HAP-1 (cell line): Measurements from ENCODE around the gene ANKRD28.

Experiments
- DNase-seq, 2 experiments: peaks; one replicate each; pipeline ENCODE4 v3.0.0-alpha.2; 2016 to 2020; ENCODE audit warnings: low spot score in 2 of 2
- H3K27me3 ChIP-seq: fragments of 250-450 bp; sonication (Bioruptor Pico); 2 replicates; pipeline ENCODE4 v1.5.1; 2020; ENCODE audit warnings: low read depth, mild to moderate bottlenecking, moderate library complexity
- H3K36me3 ChIP-seq: fragments of 250-450 bp; sonication (Bioruptor Pico); replicated peaks from 2 replicates; pipeline ENCODE4 v1.5.1; 2020; ENCODE audit warnings: mild to moderate bottlenecking
- H3K4me1 ChIP-seq: fragments of 250-450 bp; sonication (Bioruptor Pico); 2 replicates; pipeline ENCODE4 v1.5.1; 2020; ENCODE audit warnings: mild to moderate bottlenecking
- H3K4me3 ChIP-seq: fragments of 250-450 bp; sonication (Bioruptor Pico); 2 replicates; pipeline ENCODE4 v1.5.1; 2020; ENCODE audit warnings: mild to moderate bottlenecking, moderate library complexity
- H3K9me3 ChIP-seq: fragments of 250-450 bp; sonication (Bioruptor Pico); 2 replicates; pipeline ENCODE4 v1.5.1; 2020; ENCODE audit warnings: mild to moderate bottlenecking, moderate library complexity
- in situ Hi-C: fragments of 300-500 bp; cut with MboI; formaldehyde crosslinking; loops from 3 replicates; pipeline ENCODE4 v1.14.3; 2020; ENCODE audit warnings: low sequenced_read_pairs, inconsistent platforms, mixed read lengths

The ANKRD28 gene

DNA sequence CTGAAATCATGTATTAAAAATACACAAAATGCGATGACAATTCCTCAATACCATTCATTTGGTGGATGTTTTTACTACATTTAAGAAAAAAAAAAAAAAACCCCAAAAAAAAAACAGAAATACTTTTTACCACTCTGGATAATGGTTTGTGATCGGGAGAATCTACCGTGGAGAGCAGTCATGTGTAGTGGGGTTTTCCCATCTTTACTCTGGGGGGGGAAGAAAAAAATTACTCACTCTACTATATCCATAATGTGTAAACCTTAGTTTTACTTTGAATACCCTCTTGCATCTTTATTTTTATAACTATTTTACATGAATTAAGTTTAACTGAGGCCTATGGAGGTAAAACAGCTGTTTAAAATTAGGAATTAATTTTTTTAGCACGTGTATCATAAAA is 83.3 kb downstream of the ANKRD28 start:
- in situ Hi-C loops, result no loop called here
- H3K9me3 ChIP-seq, result no peaks in the 10 kb centered on the region

DNA sequence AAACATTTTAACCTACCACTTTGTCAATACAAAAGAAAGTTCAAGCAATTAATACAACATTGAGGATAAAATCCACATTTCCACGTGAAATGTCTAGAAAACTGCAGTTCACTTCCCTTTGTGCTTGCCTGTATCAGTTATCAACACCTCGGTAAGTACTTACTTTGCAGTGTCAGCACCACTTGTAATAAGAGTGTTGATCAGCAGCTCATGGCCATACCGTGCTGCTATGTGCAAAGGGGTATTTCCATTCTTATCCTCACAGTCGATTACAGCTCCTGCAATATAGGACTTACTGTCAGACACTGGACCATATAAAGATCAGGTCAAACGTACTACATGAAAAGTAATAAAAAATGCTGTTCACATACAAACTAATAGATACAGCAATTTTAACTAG is 84.4 kb downstream of the ANKRD28 start:
- no peak overlapping the region for H3K4me3 ChIP-seq
- DNase-seq, result no peak
- H3K36me3 ChIP-seq, result peaks cover 8% of the 10 kb centered on the region; the same call in 1 of the 2 replicates
- in situ Hi-C loops, result no loop called here
- H3K9me3 ChIP-seq, result no peaks in the 10 kb centered on the region
- H3K4me1 ChIP-seq, result peaks cover 6% of the 10 kb centered on the region; the same call in 1 of the 2 replicates
- H3K27me3 ChIP-seq, result no peaks in the 10 kb centered on the region

More for the DNA sequence above, 83.3 kb downstream of the ANKRD28 start:
- Histone ChIP-seq H3K36me3 (peaks cover 8% of the 10 kb centered on the region; the same call in 1 of the 2 replicates), H3K27me3 (no peaks in the 10 kb centered on the region), H3K4me3 (no peak overlapping the region), H3K4me1 (peaks cover 6% of the 10 kb centered on the region; the same call in 1 of the 2 replicates)
- no peak for DNase-seq

DNA sequence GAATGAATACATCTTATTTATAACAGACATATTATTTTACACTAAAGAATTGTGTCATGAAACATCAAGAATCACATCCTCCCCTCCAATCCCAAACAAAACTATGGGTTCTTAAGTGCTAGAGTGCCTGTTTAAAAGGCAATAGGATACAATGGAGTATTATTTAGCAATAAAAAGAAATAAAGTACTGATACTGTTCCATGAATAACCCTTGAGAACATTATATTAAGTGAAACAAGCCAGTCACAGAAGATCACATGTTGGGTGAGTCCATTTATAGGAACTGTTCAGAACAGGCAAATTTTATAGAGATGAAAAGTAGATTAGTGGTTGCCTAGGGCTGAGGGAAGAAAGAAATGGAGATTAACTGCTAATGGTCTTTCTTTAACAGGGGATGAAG is 86.5 kb downstream of the ANKRD28 start:
- H3K4me3 ChIP-seq, result no peak overlapping the region
- H3K36me3 ChIP-seq, result peaks cover 15% of the 10 kb centered on the region
- H3K27me3 ChIP-seq, result no peaks in the 10 kb centered on the region
- no peaks in the 10 kb centered on the region for H3K9me3 ChIP-seq
- H3K4me1 ChIP-seq, result peaks cover 6% of the 10 kb centered on the region; the same call in 1 of the 2 replicates
- DNase-seq, result peak in 1 of 2 experiments; percentile 55
- in situ Hi-C loops, result no loop called here

DNA sequence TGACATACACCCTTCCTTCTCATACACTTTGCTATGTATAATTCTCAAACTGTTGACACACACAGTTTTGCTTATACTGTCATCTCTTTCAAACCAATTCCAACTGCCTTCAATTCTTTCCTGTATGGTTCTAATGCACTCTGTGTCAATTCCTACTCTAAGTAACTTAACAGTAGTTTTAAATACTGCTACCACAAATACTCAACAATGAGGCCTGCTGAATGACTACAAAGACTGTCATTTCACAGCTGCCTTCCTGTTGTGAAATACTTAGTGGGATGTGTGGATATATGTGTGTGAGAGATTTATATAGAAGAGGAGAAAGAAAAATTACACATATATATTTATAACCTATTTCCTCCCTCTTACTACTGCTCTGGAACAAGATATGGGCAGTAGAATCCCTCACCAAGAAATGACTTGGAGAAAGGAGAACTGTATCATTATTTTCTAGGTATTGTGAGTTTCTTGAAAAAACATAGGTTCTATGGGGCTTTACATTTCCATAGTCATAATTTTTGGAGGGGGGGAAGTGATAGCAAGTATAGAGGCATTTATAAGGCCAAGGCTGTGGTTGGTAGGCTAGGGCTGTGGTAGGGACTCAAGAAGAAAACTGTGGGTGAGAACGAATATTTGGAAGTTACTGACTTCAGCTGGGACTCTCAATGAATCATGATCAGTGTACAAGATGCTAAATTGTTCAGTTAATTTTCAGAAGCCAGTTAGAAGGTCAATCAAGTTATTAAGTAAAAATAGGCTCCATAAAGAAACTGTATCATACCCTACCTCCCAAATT is 88.7 kb downstream of the ANKRD28 start:
- Histone ChIP-seq H3K27me3 (no peaks in the 10 kb centered on the region), H3K36me3 (peaks cover 15% of the 10 kb centered on the region), H3K4me3 (no peak overlapping the region), H3K4me1 (peaks cover 6% of the 10 kb centered on the region; the same call in 1 of the 2 replicates), H3K9me3 (no peaks in the 10 kb centered on the region)
- DNase-seq, result no peak
- in situ Hi-C loops, result no loop called here

DNA sequence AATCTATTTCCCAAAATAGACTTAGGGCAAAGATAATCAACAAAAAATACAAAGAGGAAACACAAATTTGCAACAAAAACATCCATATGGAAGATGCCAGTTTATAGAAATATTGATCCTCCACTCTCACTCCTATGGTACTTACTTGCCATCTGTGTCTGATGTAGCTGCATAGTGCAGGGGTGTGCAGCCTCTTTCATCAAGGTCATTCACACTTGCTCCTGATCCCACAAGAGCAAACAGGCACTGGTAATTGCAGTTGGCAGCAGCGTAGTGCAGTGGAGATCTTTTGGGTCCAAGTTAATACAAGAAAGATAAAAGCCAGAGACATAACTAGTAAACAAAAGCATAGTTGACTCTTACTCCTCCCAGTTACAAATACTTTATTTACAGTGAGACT is 90.0 kb downstream of the ANKRD28 start:
- in situ Hi-C loops, result no loop called here
- H3K9me3 ChIP-seq, result no peaks in the 10 kb centered on the region
- H3K4me1 ChIP-seq, result peaks cover 6% of the 10 kb centered on the region; the same call in 1 of the 2 replicates
- H3K36me3 ChIP-seq, result peaks cover 15% of the 10 kb centered on the region
- DNase-seq, result no peak
- H3K27me3 ChIP-seq, result no peaks in the 10 kb centered on the region
- H3K4me3 ChIP-seq, result no peak overlapping the region

DNA sequence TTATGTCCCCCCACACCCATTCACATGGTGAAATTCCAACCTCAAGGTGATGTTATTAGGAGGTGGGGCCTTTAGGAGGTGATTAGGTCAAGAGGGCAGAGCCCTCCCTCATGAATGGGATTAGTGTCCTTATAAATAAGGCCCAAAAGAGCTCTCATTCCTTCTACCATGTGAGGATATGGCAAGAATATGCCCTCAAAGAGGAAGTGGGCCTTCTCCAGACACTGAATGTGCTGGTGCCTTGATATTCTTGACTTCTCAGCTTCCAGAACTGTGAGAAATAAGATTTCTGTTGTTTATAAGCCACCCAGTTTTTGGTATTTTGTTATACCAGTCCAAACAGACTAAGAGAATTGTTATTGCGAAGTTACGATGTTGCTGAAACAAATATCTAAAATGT is 94.4 kb downstream of the ANKRD28 start:
- H3K4me1 ChIP-seq, result no peaks in the 10 kb centered on the region
- in situ Hi-C loops, result no loop called here
- H3K27me3 ChIP-seq, result no peaks in the 10 kb centered on the region
- peaks cover 8% of the 10 kb centered on the region; the same call in 1 of the 2 replicates for H3K36me3 ChIP-seq
- H3K9me3 ChIP-seq, result no peaks in the 10 kb centered on the region
- H3K4me3 ChIP-seq, result no peak overlapping the region
- DNase-seq, result no peak

DNA sequence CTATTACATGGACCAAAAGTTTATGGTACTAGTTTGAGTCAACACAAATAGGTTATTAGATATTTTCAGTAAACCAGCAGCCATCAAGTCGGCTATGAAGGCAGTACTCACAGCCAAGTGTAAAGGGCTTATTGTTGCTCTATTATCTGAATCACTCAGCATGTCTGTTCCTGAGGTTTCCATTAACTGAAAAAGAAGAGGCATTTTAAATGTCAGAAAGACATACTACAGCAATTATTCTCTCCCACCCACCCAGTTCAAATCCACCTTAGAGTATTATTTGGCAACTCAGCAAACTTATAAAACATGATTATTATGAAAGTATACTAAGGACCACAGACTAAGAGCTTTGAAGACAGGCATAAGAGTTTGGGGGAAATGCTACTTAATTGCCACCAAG is 103.2 kb downstream of the ANKRD28 start:
- 0 out of 2 replicates have a peak, but pooled peaks cover 3% of the 10 kb centered on the region for H3K36me3 ChIP-seq

DNA sequence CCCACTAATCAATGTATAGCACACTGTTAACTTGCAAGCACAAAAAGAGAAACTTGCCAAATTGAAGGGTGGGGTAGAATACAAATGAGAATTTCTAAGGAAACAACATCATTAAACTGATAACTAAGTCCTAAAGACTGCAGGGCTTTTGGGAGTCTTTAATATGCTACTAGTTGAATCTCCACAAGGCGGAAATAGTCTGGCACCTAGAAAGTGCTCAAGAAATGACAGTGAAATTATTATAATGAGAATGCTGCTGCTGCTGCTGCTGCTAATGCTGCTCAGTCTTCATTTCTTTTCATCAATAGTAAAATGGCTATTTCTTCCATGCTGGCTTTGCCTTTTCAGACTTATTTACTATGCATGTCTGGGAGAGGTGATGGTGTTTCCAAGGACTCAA is 104.4 kb downstream of the ANKRD28 start:
- H3K4me1 ChIP-seq, result peaks cover 3% of the 10 kb centered on the region; the same call in 1 of the 2 replicates
- in situ Hi-C loops, result no loop called here
- H3K36me3 ChIP-seq, result peaks cover 7% of the 10 kb centered on the region
- no peaks in the 10 kb centered on the region for H3K27me3 ChIP-seq
- H3K9me3 ChIP-seq, result no peaks in the 10 kb centered on the region
- H3K4me3 ChIP-seq, result no peak overlapping the region
- no peak for DNase-seq

More for the DNA sequence above, 103.2 kb downstream of the ANKRD28 start:
- no peak for DNase-seq
- in situ Hi-C loops, result no loop called here
- H3K27me3 ChIP-seq, result no peaks in the 10 kb centered on the region
- H3K4me1 ChIP-seq, result peaks cover 3% of the 10 kb centered on the region; the same call in 1 of the 2 replicates
- no peak overlapping the region for H3K4me3 ChIP-seq
- H3K9me3 ChIP-seq, result no peaks in the 10 kb centered on the region

DNA sequence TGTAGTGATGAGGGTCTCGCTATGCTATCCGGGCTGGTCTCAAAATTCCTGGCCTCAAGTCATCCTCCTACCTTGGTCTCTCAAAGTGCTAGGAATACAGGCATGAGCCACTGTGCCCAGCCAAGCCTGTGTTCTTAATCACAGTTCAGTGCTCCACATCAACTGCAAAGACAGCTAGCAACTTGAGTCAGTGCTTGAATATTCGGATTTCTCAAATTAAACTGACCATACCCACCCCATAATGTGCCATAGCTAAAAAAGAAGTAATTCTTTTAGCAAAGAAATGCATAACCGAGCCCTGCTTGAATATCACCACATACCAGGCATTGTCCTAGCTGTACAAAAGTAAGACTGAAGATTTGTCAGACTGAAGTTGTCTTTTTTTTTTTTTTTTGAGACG is 107.0 kb downstream of the ANKRD28 start:
- in situ Hi-C loops, result no loop called here
- H3K36me3 ChIP-seq, result peaks cover 9% of the 10 kb centered on the region
- H3K4me1 ChIP-seq, result peaks cover 9% of the 10 kb centered on the region

DNA sequence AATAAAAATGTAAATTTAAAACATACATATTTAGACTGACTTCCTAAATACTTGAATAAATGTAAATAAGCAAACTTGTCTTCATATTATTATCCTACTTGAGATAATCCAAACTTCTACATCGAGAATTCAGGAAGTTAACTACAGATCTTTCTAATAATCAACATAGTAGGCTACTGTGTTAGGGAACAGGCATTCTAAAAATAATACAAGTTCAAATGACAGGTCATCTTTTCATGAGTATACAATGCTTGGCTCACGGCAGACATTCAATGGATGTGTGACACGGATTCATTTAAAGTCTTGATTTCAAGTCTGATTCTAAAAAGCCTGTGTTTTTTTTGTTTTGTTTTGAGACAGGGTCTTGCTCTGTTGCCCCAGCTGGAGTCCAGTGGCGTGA is 107.5 kb downstream of the ANKRD28 start:
- in situ Hi-C loops, result no loop called here
- no peak for DNase-seq
- Histone ChIP-seq H3K36me3 (peaks cover 12% of the 10 kb centered on the region), H3K4me3 (no peak overlapping the region), H3K4me1 (peaks cover 10% of the 10 kb centered on the region), H3K27me3 (no peaks in the 10 kb centered on the region), H3K9me3 (no peaks in the 10 kb centered on the region)

More for the DNA sequence above, 107.0 kb downstream of the ANKRD28 start:
- DNase-seq, result no peak
- Histone ChIP-seq H3K4me3 (no peak overlapping the region), H3K27me3 (no peaks in the 10 kb centered on the region), H3K9me3 (no peaks in the 10 kb centered on the region)

DNA sequence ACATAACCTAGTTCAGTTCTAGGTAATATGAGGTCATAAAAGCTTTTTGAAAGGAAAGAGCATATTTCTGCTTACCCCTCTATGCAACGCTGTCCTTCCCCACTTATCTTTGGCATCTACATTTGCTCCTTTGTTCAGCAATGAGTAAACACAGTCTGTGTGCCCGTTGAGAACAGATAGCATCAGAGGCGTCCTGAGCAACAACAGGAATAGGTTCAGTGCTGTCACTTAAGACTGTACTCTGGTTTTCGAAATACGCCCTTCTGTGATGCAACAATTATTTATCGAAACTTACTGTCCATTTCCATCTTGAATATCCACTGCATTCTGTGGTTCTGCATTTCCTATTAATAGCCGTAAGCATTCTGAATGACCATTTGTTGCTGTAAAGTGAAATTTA is 111.9 kb downstream of the ANKRD28 start:
- Histone ChIP-seq H3K27me3 (no peaks in the 10 kb centered on the region), H3K9me3 (no peaks in the 10 kb centered on the region), H3K4me1 (peaks cover 6% of the 10 kb centered on the region), H3K36me3 (peaks cover 18% of the 10 kb centered on the region), H3K4me3 (no peak overlapping the region)
- in situ Hi-C loops, result no loop called here
- peak in 1 of 2 experiments; percentile 12 for DNase-seq

DNA sequence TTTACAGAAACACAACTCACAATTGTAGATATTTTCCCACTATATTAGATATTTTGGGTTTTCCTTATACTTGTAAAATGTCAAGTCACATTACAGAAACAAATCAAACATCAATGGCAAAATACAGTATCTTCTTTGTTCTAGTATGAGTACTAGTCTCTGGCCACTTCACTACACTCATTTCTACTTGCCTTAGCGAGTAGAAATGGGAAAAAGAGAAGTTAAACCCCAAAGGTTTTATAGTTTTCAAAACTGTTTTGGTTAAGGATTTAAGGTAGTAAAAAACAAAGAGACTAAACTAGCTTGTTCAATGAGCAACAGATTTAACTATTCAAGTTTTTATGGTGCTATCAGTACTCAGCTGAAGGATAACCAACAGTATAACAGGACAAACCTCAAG is 114.5 kb downstream of the ANKRD28 start:
- Histone ChIP-seq H3K4me3 (no peak overlapping the region), H3K9me3 (no peaks in the 10 kb centered on the region), H3K36me3 (peaks cover 14% of the 10 kb centered on the region), H3K4me1 (peaks cover 6% of the 10 kb centered on the region), H3K27me3 (no peaks in the 10 kb centered on the region)
- in situ Hi-C loops, result no loop called here
- no peak for DNase-seq

DNA sequence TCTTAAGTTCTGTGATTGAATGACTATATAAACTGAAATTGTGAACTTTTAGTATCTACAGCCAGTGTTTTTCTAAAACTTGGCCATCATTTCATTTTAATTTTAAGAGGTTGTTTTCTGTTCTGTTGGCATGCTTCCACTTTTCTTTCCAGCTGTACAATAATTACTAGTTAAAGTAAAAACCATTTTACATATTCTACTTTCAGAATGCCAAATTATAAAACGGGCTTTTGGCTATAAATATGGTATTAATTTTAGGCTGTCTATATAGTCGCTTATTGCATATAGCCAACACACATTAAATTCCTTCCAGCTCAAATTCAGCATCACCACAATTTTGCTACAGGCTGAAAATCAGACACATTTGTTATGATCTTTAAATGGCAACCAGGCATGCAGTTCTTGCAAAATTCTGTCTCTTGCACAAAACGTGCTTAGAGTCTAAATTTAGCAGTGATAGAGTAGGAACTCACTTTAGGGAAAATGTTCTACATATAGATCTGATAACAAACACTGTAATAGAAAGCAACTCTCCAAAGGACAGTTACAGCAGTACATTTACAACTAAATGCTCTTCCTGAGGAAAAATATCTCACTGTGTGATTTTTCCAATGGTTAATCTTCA is 115.1 kb downstream of the ANKRD28 start:
- DNase-seq, result no peak
- Histone ChIP-seq H3K4me3 (no peak overlapping the region), H3K27me3 (no peaks in the 10 kb centered on the region), H3K36me3 (peaks cover 17% of the 10 kb centered on the region), H3K9me3 (no peaks in the 10 kb centered on the region), H3K4me1 (peaks cover 6% of the 10 kb centered on the region)
- in situ Hi-C loops, result no loop called here

DNA sequence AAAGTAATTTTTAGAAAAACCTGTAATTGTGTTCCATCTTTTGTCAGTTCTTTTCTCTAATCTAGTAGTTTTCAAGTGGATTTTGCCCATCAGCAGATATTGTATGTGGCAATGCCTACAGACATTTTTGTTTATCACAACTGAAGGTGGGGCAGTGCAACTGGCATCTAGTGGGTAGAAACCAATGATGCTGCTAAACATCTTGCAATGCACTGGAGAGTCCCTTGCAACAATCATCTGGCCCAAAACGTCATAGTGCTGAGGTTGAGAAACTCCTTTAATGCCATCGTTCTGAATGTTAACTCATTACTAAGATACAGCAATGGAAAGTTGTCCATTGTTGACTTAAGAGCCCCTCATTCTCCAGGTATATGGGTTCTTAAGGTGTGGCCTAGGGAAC is 116.1 kb downstream of the ANKRD28 start:
- Histone ChIP-seq H3K27me3 (no peaks in the 10 kb centered on the region), H3K36me3 (peaks cover 24% of the 10 kb centered on the region), H3K9me3 (no peaks in the 10 kb centered on the region), H3K4me3 (no peak overlapping the region), H3K4me1 (peaks cover 6% of the 10 kb centered on the region)
- in situ Hi-C loops, result no loop called here
- DNase-seq, result no peak
